Measurements from ENCODE around the gene SLC47A2. TPM values are rescaled to one million over a fixed set of nuclear protein-coding genes. Genes with fewer than 3 reads are reported as not detected.

The SLC47A2 gene
- total and polyA plus RNA-seq, 2 experiments from 2014 or later, result not detected

GRCh38 chr17:19631905-19632304, 84.5 kb downstream of the SLC47A2 start:
- Mint-ChIP-seq H3K4me1 (no peaks in the 10 kb centered on the region), H3K4me3 (no peak overlapping the region), H3K36me3 (ENCODE audit: low read depth) (no peaks in the 10 kb centered on the region; the same call in 2 of the 3 replicates), H3K27ac (no peak overlapping the region), H3K27me3 (ENCODE audit: insufficient read depth, low read depth, poor library complexity) (no peaks in the 10 kb centered on the region), H3K9me3 (peaks cover 10% of the 10 kb centered on the region; the same call in 1 of the 3 replicates)
- no peaks in the 10 kb centered on the region for H4K20me1 ChIP-seq (replicated peaks; ENCODE audit: insufficient read depth)
- TF ChIP-seq EZH2phosphoT487 (IDR thresholded peaks at IDR 0.05; ENCODE audit: unreplicated experiment), result no peak
- no peak for TF ChIP-seq ZNF462 (CRISPR knock-in tag; IDR thresholded peaks at IDR 0.05)
- no peak for TF ChIP-seq REST (IDR thresholded peaks at IDR 0.05; ENCODE audit: unreplicated experiment)
- no peak for TF ChIP-seq JUNB (IDR thresholded peaks at IDR 0.05; ENCODE audit: unreplicated experiment)
- TF ChIP-seq POLR2AphosphoS5 (IDR thresholded peaks at IDR 0.05; ENCODE audit: low read depth), result no peak
- no peak for TF ChIP-seq EZH2 (IDR thresholded peaks at IDR 0.05; ENCODE audit: low read depth, unreplicated experiment)
- TF ChIP-seq CREB1 (CRISPR knock-in tag; IDR thresholded peaks at IDR 0.05; ENCODE audit: low read depth), result no peak
- TF ChIP-seq ZNF114 (CRISPR knock-in tag; IDR thresholded peaks at IDR 0.05), result no peak
- TF ChIP-seq NANOG (IDR thresholded peaks at IDR 0.05; ENCODE audit: borderline replicate concordance), result no peak
- TF ChIP-seq STAT1 (IDR thresholded peaks at IDR 0.05; ENCODE audit: unreplicated experiment), result no peak
- TF ChIP-seq ETS1 (IDR thresholded peaks at IDR 0.05), result no peak
- no peak for TF ChIP-seq ZNF331 (CRISPR knock-in tag; IDR thresholded peaks at IDR 0.05; ENCODE audit: low read depth)
- no peak for TF ChIP-seq CTCF (conservative IDR thresholded peaks at IDR 0.05; ENCODE audit: low read depth in 2 of 2)
- ATAC-seq (no peak), DNase-seq (ENCODE audit: low spot score) (no peak)
- no peak overlapping the region for H2AFZ ChIP-seq
- H3F3A ChIP-seq (replicated peaks; ENCODE audit: low read depth), result no peaks in the 10 kb centered on the region
- no peaks in the 10 kb centered on the region for H3K36me3 ChIP-seq (ENCODE audit: insufficient read depth)
- no peaks in the 10 kb centered on the region for H3K27me3 ChIP-seq (ENCODE audit: insufficient read depth)
- H3K4me3 ChIP-seq, result no peak overlapping the region
- no peak overlapping the region for H3K27ac ChIP-seq (ENCODE audit: low read depth)
- H3K79me2 ChIP-seq (replicated peaks; ENCODE audit: insufficient read depth), result no peaks in the 10 kb centered on the region
- H3K9me2 ChIP-seq (ENCODE audit: insufficient read depth), result no peaks in the 10 kb centered on the region
- no peaks in the 10 kb centered on the region for H3K4me1 ChIP-seq (ENCODE audit: insufficient read depth)
- no peak overlapping the region for H3K4me2 ChIP-seq
